NCI-H2107 treated with DMSO at 0.1 percent for 48 hours (cell line): Measurements from ENCODE around the gene OTX2.

Experiments used
- DNase-seq: peaks from one replicate; lab custom pipeline; 2025; ENCODE audit not compliant: unreplicated experiment; lab: John Stamatoyannopoulos, UW

The OTX2 gene

DNA sequence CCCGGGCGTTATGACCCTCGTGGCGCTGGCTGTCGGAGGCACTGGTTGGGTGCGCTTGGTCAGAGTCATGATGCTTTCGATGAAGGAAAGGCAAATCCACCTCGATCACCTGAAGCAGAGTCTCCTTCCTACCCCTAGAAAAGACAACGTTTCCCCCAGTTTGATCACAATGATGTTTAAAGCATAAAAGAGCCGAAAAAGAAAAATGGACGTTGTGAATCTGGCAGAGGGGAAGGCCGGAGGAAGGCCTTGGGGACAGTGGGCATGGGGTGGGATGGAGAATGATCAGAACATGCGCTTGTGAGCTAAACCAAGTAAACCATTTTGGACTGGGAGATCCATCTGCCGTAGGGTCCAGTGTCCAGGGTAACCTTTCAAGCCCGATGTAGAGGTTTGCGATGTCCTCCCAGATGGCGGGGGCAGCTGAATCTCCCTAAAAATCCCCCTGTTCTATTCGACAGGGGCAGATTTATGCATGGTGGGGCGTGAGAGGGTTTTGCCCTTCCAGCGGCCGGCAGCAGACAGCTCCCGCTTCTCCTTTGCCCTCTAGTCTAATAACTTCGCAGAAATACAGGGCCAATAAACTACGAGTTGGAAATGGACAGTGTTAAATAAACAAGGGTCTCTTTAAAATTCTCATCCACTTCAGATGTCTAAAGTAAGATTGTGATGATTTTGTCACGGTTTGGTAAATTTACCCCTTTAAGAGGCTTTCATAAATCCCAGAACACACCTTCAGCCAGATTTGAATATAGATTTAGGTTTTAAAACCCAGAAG is 2.3 kb upstream of the OTX2 start:
- no peak for DNase-seq

DNA sequence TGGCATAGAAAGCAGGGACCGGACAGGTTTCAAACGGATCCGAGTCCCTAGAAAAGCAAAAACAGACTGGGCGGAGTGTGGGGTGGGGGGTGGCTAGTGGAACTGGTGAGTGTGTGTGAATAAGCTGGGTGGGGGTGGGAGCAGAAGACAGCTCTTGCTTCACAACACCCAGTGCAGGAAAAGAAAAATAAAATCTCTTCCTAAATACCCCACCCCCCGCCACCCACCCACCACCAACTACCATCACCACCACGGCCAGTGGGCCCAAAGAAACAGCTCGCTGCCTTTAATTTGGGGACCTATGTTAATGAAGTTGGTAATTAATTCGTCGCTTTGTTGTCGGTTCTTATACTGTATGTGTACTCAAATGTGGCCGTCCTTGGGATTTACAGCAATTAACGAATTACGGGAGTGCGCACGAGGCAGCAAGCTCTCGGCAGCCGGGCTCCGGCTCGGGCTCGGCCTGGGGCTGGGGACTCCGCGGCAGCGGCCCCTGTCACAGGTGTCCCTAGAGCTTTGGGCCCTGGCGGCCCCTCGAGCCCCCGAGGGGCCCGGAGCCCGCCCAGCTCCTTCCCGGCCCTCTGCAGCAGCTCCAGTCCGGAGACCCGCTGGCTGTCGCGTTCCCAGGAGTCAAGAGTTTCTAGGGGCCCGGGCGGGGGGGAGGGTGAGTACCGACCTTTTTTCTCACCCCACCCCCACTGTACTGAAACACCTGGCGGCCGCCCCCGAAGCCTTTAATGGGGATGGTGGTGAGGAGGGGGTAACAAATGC is 1.5 kb upstream of the OTX2 start:
- no peak for DNase-seq

- DNase-seq, result no peak
Measured at GRCh38 chr14:56810836-56811592, 735 bp upstream of the OTX2 start.

DNA sequence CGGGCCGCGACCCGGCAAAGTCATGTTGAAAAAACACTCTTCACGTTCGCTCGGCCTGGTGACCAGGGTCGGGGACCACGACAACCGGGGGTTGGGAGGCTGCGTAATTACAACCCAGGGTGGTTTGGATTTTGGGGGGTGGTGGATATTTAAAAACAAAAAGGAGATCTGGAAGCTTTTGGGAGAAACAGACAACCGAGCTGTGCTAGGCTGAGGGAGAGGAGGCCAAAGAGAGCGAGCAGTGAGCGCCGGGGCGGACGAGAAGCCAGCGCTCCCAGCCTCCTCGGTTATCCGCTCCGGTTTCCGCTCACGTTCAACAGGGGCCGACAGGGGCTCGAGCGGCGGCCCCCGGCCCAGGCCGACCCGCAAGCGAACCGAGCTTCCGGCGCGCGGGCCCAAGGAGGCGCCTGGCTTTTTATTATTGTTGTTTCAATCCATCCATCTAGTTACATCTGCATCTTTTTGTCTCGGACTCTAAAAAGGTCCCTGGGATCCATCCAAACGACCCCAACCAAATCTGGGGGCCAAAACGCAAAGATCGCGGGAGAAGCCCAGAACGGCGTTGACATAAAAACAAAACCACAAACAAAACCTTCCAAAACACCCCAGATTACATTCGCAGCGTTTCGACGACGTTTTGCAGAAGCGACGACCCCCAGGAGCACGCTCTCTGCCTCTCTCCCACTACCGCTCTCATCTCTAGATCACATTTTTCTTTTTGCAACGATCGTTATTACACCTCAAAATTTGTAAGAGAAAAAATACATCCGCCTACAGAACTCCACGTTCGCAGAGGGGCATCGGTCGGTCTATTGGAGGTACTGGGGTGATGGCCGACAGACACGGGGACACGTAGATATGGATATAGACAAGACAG is 771 bp downstream of the OTX2 start:
- DNase-seq, result no peak

DNA sequence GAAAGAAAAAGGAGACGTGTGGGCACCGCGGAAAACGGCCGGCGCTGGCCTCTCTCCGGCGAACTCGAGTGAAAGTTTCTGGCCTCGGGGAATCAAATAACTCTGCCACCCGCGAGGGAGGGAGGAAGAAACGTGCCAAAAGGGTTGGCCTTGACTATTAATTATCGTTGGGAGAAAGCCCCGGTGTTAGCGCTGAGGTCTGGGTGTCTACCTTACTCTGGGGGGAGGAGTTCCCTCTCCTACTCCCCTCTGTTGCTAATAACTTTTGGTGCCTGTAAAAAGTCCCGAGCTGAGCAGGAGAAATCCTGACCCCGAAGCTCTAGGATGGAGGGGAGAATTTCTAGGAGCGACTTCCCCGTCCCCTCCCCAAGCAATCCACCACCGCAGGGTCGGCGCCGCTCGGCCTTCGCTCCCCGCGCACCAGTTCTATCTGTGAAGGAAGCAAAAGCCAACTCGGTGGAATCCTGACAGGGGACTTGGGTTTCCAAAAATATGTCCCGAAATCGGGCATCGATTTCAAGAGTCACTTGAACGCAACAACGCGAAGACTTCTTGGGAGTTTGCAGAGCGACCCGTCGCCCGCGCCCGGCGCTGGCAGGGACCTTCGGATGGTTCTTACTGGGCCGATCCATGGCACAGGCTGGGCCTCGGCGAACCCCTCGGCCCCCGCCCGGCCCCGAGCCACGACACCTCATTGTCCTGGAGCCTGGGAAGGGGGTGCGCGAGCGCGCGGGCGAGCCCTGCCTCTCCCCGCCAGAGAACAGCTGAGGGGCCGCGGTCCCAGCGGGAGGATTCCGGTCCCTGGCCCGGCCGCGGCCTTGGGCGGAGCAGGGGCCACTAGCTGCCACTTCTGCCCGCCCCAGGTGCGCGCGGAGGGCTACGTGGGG is 1.7 kb downstream of the OTX2 start:
- no peak for DNase-seq

DNA sequence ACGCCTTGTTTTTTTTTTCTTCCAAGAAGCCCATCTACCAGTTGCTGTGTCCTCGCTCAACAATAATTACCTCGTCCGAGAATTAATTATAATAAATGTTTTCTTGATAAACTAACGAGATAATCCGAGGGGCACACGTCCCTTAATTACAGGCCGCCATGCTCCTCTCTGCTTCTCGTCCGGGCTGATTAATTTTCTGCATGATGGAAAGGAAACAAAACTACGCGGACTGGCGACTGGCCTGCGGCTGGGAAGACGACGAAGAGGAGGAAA is 2.2 kb downstream of the OTX2 start:
- DNase-seq, result no peak

GRCh38 chr14:56807386-56808109 is 2.7 kb downstream of the OTX2 start:
- no peak for DNase-seq

GRCh38 chr14:56806760-56807159 is 3.5 kb downstream of the OTX2 start:
- DNase-seq, result no peak

DNA sequence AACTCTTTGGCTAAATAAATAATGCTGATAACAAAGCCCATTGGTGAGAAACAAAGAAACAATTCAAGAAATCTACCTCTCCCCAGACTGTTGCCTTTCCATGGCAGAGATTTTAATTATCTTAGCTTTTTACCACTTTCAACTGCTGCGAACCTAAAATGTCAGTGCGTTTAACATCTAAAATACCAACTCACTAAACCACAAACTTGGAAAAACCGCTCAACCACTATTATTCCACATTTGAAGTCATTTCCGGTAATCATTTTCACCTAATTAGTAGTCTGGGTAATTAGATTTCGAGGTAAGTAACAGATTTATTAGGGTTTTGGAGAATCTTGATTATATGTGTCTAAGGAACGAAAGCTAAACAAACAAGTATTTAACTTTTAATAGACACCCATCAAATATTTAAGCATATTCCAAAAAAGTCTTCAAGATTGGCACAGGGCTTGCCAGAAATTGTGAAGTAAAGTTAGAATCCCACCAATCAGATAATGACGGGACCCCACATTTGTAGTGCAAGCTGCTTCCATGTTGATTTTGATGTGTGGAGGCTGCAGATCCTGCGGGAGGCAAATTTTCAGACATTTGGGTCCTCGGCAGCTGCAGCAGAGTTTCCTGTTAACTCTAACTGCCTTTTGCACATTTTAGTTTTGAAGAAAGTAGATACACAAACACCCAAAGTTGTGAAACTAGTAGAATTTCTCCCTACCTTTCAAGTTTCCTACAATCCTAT is 4.1 kb downstream of the OTX2 start:
- DNase-seq, result no peak

DNA sequence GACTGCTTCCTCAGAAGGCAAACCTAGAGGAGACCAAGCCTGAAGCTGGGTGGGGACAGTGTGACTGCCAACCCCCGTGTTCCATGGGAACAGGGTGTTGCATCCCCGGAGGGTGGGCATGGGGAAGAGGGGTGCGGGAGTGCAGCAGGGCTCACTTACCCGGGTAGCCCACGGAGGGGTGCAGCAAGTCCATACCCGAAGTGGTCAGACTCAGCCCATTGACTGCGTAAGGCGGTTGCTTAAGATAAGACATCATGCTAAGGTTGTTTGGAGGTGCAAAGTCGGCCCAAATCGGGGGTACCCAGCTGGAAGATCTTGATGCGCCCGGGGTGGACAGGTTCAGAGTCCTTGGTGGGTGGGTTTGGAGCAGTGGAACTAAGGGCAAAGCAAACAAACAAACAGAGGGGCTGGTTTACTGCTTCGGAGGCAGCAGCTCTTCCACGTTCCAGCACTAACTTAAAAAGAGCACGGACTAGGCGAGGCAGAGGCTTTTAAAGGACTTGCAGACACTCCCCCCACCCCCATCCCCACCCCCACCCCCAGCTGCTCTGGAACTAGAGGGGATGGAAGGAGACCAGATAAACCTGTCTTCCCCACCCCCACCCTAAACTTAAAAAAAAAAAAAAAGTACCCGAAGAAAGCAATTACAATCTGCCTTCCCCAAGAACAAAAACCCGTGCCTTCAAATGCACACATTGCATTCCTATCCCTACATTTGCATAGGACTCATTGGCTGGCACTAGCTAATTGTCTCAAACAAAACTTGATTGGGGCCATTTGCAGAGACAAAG is 4.9 kb downstream of the OTX2 start:
- DNase-seq, result no peak

DNA sequence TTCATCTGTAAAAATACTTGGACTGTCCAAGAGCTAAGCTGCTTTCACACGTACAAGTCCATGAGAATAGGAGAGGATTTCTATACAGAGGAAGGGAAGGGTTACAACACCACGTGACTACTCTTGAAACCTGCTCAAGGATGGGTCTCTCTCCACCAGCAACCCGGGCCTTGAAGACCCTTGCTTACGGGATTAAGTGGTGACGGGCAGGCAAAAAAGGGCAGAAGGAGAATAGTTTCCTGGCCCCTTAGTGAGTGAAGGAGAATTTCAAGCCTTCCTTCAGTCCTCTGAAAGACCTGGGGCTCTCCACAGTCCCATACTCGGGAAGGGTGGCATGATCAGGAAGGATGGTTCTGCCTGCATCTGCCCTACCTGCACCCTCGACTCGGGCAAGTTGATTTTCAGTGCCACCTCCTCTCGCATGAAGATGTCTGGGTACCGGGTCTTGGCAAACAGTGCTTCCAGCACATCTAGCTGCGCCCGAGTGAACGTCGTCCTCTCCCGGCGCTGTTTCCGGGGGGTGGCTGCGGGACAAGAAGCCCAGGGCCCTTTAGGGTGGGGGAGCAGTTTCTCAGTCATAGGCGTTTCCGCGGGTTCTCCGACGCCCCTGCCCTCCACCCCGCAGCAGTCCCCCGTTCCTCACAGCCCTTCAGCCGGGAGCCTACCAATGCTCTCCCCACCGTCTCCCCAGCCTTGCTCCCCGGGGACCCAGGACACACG is 6.3 kb downstream of the OTX2 start:
- DNase-seq, result no peak

GRCh38 chr14:56801920-56802319 is 8.4 kb downstream of the OTX2 start:
- DNase-seq, result no peak

DNA sequence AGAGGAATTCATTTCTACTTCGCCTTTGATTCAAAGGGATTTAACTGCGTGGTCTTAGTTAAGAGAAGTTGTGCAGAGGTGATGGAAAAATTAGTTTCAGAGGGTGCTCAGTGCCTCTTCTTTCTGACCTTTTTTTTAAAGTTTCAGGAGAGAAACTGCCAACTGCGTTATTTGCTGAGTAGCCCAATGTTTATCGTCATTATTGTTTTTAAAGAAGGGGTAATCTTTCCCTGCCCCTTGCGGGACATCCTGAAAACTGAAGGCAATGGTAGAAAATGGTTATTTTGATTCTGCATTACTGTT is 11.0 kb downstream of the OTX2 start:
- no peak for DNase-seq

DNA sequence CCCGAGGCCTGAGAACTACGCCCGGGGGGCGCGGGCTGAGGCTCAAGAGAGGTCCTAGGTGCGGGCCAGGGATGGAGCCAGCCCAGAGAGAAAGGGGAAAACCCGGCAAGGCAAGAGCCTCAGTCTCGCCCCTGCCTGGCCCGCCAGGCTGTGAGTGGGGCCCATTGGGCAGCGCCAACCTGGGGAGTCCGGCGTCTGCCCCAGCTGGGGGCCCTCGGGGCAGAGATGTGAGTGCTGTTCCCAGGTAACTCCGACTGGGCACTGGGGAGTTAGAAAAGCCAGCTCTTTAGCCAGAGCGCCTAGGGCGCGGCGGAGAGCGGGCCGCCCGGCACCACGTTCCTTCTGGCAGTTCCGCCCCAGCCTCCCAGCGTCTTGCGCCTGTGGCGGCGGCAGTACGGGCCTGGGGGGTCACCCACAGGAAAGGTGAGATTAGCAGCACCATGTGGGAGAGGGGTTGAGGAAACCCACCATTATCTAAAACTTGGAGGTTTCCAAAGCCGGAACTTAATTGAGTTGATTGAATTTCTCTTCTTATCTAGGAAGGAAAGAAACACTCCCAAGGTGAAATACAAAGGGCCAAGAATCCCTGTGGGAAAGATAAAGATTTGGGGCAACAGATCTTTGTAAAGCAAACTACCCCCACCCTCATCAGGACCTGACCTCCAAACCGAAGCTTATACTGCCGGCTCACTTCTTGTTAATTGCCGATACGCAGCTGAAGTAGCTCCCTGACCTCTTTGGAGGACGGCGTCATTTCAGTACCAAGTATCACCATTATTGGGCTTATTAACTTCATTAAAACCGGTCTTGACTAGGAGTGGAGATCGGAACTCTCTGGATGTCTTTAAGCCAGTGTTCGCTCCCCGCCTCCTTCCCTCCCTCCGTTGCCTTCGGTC is 11.6 kb downstream of the OTX2 start:
- no peak for DNase-seq

DNA sequence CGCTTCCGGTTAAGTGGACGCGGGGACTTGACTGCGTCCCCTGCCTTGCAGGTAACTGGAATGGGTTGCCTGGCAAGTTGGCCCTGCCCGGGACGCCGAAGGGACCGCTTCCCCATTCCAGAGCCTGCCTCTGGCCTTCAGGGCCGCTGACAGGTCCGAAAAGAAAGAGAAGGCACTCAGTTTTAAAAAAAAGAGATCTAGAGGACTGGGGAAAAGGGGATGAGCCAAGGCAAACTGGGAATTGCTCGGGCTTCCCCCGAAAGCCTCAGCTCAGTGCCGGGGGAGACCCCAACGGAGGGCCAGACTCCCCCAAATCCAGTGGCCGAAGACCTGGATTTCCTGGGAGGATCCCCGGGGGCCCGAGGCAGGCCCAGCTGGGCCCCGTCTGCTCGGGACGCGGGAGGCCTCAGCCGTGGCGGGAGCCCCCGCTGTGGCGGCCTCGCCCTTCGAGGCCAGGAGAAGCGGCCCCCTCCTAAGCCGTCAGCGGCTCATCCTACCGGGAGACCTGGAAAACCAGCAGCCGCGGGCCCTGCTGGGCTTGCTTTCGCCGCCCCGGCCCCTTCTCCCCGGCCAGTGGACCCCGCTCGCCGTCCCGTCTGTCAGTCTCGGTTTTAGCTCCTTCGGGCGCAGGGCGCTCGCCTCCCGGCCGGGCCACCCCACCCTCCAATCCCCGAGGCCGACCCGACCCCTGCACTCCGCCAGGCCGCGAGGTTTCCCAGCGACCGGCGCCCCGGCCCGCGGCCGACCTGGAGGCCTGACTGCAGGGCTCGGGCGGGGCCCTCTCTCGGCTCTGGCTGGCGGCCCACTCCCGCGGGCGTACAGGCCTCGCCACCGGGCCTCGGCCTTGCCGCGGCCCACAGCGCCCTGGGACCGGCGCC is 12.5 kb downstream of the OTX2 start:
- no peak for DNase-seq
